ENCODE data around the gene TYRP1.

The TYRP1 gene

GRCh38 chr9:12735665-12736064, 42.5 kb downstream of the TYRP1 start:
- H3K4me3 ChIP-seq (ENCODE audit: low read length): no peak overlapping the region
- TF ChIP-seq ZNF274 (IDR thresholded peaks at IDR 0.05; ENCODE audit: low read depth, low read length): no peak

- no peak for TF ChIP-seq ZNF274 (IDR thresholded peaks at IDR 0.05; ENCODE audit: low read depth, low read length)
- no peak overlapping the region for H3K4me3 ChIP-seq (ENCODE audit: low read length)
Observed at GRCh38 chr9:12737871-12738270, 44.7 kb downstream of the TYRP1 start.

- no peak for TF ChIP-seq ZNF274 (IDR thresholded peaks at IDR 0.05; ENCODE audit: low read depth, low read length)
- no peak overlapping the region for H3K4me3 ChIP-seq (ENCODE audit: low read length)
Observed at GRCh38 chr9:12739014-12739652, 45.9 kb downstream of the TYRP1 start.

GRCh38 chr9:12740845-12741244, 47.7 kb downstream of the TYRP1 start:
- TF ChIP-seq ZNF274 (IDR thresholded peaks at IDR 0.05; ENCODE audit: low read depth, low read length): no peak
- no peak overlapping the region for H3K4me3 ChIP-seq (ENCODE audit: low read length)

GRCh38 chr9:12748016-12748415, 54.8 kb downstream of the TYRP1 start:
- H3K4me3 ChIP-seq (ENCODE audit: low read length): no peak overlapping the region
- no peak for TF ChIP-seq ZNF274 (IDR thresholded peaks at IDR 0.05; ENCODE audit: low read depth, low read length)

- TF ChIP-seq ZNF274 (IDR thresholded peaks at IDR 0.05; ENCODE audit: low read depth, low read length): no peak
- no peak overlapping the region for H3K4me3 ChIP-seq (ENCODE audit: low read length)
Observed at GRCh38 chr9:12748954-12749353, 55.8 kb downstream of the TYRP1 start.

GRCh38 chr9:12753931-12754330, 60.7 kb downstream of the TYRP1 start:
- no peak for TF ChIP-seq ZNF274 (IDR thresholded peaks at IDR 0.05; ENCODE audit: low read depth, low read length)
- H3K4me3 ChIP-seq (ENCODE audit: low read length): no peak overlapping the region

- no peak for TF ChIP-seq ZNF274 (IDR thresholded peaks at IDR 0.05; ENCODE audit: low read depth, low read length)
- H3K4me3 ChIP-seq (ENCODE audit: low read length): no peak overlapping the region
Observed at GRCh38 chr9:12759761-12760160, 66.6 kb downstream of the TYRP1 start.
